ENCODE measurements around the gene FBXO15. TPM values are rescaled to one million over a fixed set of nuclear protein-coding genes. Genes with fewer than 3 reads are reported as not detected.

FBXO15 gene
- total RNA-seq, 1 experiment from 2014 or later = 2.2 TPM

DNA sequence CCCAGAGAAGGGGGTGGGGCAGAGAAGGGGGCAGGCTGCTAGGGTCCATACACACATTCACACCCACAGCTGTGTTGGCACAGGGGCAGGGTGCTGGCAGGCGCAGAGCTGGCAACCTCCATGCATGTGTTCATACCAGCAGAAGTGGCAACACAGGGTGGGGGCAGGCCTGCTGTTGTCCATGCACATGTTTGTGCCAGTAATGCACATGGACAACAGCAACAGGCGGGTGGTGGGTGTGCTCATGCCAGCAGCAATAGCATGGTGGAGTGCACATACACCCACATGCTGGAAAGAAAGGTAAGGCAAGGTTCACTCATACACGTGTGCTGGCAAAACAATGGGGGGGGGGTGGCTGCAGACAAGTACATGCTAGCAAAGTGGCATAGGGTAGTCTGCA lies 54.7 kb downstream of the FBXO15 start:
- Histone ChIP-seq H3K36me3 (ENCODE audit: low read depth) (no peaks in the 10 kb centered on the region), H2AFZ (no peak overlapping the region), H4K20me1 (ENCODE audit: insufficient read depth) (no peaks in the 10 kb centered on the region), H3K27ac (no peak overlapping the region), H3K4me3 (no peak overlapping the region), H3K9me3 (ENCODE audit: insufficient read depth, low read depth) (no peaks in the 10 kb centered on the region), H3K79me2 (ENCODE audit: low read depth) (no peaks in the 10 kb centered on the region), H3K27me3 (ENCODE audit: insufficient read depth, low read depth) (no peaks in the 10 kb centered on the region; the same call in 1 of the 2 replicates), H3F3A (ENCODE audit: insufficient read depth, low read depth) (no peaks in the 10 kb centered on the region), H3K4me1 (replicated peaks; ENCODE audit: insufficient read depth) (no peaks in the 10 kb centered on the region), H3K9me2 (ENCODE audit: insufficient read depth) (no peaks in the 10 kb centered on the region; the same call in 1 of the 2 replicates), H3K4me2 (no peak overlapping the region)
- TF ChIP-seq EZH2 (IDR thresholded peaks at IDR 0.05; ENCODE audit: low read depth) (no peak), CTCF (conservative IDR thresholded peaks at IDR 0.05) (no peak)
- intact Hi-C loops (cut with micrococcal nuclease; ENCODE audit: unreplicated experiment) = no loop called here
- no TSS peak for BruUV-seq (replicated peaks)
- CTCF ChIA-PET = no interaction called here
- POLR2A ChIA-PET (ENCODE audit: unreplicated experiment) = no interaction called here
- no peak for DNase-seq

DNA sequence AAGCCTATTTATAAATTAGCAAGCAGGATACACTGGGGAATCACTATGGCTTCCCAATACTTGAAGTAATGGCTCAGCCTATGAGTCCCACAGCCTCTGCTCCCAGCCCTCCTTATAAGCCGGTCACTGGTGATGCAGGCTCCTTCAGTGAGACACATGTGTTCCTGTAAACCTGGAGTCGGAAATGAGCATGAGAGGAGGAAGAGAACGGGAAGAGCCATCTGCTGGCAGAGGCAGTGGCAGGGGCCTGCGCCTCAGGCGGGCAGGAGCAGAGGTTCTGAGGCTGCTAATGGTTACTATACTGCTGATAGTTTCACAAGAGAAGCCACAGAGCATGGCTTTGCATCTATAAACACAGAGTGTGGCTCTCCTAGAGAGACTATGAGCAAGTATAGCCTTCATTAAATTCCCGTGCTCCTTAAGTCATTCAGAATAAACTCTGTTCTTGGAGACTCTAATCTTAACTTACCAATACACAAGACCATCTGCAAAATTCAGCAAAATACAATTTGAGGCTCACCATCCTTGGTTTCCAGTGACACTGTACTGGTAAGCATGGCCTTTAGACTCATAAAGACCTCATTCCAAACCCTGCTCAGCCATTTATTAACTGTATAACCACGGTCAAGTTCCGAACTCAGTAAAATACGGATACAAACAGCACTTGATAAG lies 63.3 kb downstream of the FBXO15 start:
- intact Hi-C loops (cut with micrococcal nuclease; ENCODE audit: unreplicated experiment) = no loop called here
- H3K27ac ChIP-seq = no peak overlapping the region
- H3K9me3 ChIP-seq (ENCODE audit: insufficient read depth, low read depth) = no peaks in the 10 kb centered on the region
- BruUV-seq (replicated peaks) = no TSS peak
- H3K4me2 ChIP-seq = no peak overlapping the region
- TF ChIP-seq EZH2 (IDR thresholded peaks at IDR 0.05; ENCODE audit: low read depth) (no peak), CTCF (conservative IDR thresholded peaks at IDR 0.05) (no peak)
- H3F3A ChIP-seq (ENCODE audit: insufficient read depth, low read depth) = no peaks in the 10 kb centered on the region
- H3K27me3 ChIP-seq (ENCODE audit: insufficient read depth, low read depth) = peaks cover 16% of the 10 kb centered on the region
- H2AFZ ChIP-seq = no peak overlapping the region
- H3K4me1 ChIP-seq (replicated peaks; ENCODE audit: insufficient read depth) = no peaks in the 10 kb centered on the region
- no peak overlapping the region for H3K4me3 ChIP-seq
- CTCF ChIA-PET = no interaction called here
- no peak for DNase-seq
- H4K20me1 ChIP-seq (ENCODE audit: insufficient read depth) = no peaks in the 10 kb centered on the region
- H3K79me2 ChIP-seq (ENCODE audit: low read depth) = no peaks in the 10 kb centered on the region
- H3K36me3 ChIP-seq (ENCODE audit: low read depth) = no peaks in the 10 kb centered on the region
- POLR2A ChIA-PET (ENCODE audit: unreplicated experiment) = no interaction called here
- no peaks in the 10 kb centered on the region for H3K9me2 ChIP-seq (ENCODE audit: insufficient read depth)

- no peak overlapping the region for H2AFZ ChIP-seq
- intact Hi-C loops (cut with micrococcal nuclease; ENCODE audit: unreplicated experiment) = no loop called here
- no peaks in the 10 kb centered on the region for H3K9me2 ChIP-seq (ENCODE audit: insufficient read depth)
- no peaks in the 10 kb centered on the region for H3K36me3 ChIP-seq (ENCODE audit: low read depth)
- TF ChIP-seq EZH2 (IDR thresholded peaks at IDR 0.05; ENCODE audit: low read depth) (no peak), CTCF (conservative IDR thresholded peaks at IDR 0.05) (no peak)
- peaks cover 24% of the 10 kb centered on the region for H3K27me3 ChIP-seq (ENCODE audit: insufficient read depth, low read depth)
- CTCF ChIA-PET = interaction anchor here (2.1 kb wide), 1 partner anchor 259 kb away, joined by 9 read pairs; no protein-coding TSS in a partner anchor
- POLR2A ChIA-PET (ENCODE audit: unreplicated experiment) = no interaction called here
- no TSS peak for BruUV-seq (replicated peaks)
- H3F3A ChIP-seq (ENCODE audit: insufficient read depth, low read depth) = no peaks in the 10 kb centered on the region
- no peaks in the 10 kb centered on the region for H3K4me1 ChIP-seq (replicated peaks; ENCODE audit: insufficient read depth)
- no peaks in the 10 kb centered on the region for H3K79me2 ChIP-seq (ENCODE audit: low read depth)
- no peak overlapping the region for H3K4me3 ChIP-seq
- H3K27ac ChIP-seq = no peak overlapping the region
- no peaks in the 10 kb centered on the region for H4K20me1 ChIP-seq (ENCODE audit: insufficient read depth)
- no peaks in the 10 kb centered on the region for H3K9me3 ChIP-seq (ENCODE audit: insufficient read depth, low read depth)
- no peak overlapping the region for H3K4me2 ChIP-seq
- DNase-seq = no peak
Observed at GRCh38 chr18:74083557-74083952, 64.1 kb downstream of the FBXO15 start.

Measured in PC-9 (cell line).